ENCODE results near the gene URI1.
"Not testable (repeated sequence)": the region's sequence is repeated elsewhere in the genome, so short reads cannot be mapped to it uniquely, and the experiment has no call there.

The URI1 gene

DNA sequence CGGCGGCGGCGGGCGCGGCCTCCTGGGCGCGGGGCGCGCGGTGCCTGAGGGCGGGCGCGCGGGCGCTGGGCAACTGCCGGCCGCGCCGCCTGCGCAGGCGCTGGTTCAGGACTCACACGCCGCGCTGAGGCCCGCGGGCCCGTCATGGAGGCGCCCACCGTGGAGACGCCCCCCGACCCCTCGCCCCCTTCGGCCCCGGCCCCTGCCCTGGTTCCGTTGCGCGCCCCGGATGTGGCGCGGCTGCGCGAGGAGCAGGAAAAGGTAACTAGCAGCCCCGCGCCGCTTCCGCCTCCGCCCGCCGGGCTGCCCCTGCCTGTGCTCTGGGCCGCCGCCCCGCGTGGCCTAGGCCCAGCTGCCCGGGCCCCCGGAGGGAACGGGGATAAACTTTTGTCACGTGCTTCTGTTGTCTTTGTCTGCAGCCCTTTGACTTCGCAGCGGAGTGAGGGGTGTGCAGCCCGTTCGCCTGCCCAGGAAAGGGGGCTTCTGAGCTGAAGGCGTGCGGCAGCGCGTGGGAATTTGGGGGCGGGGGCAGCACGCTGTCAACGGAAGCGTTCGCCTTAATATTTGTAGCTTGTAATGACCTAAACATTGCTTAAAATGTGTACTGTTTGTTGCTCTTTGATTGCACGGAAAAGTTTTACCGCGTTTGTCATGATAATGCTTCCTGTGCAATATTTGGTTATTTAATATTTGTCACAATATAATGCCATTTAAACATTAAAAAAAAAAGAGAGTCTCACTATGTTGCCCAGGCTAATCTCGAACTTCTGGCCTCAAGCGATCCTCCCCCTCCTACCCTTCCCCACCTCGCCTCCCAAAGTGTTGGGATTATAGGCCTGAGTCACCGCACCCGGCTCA, 594 bp downstream of the URI1 start:
- Histone ChIP-seq H3K79me2 (ENCODE audit: control insufficient read depth, insufficient read depth, low read length, unreplicated experiment) (peaks cover 50% of the 10 kb centered on the region), H2AFZ (ENCODE audit: low read length, unreplicated experiment) (peak overlapping the region; percentile 59), H3K27me3 (ENCODE audit: insufficient read depth, low read length) (no peaks in the 10 kb centered on the region), H3K4me3 (ENCODE audit: low read depth, low read length) (peak overlapping the region; percentile 98), H3K27ac (ENCODE audit: low read depth, low read length) (no peak overlapping the region), H3K36me3 (ENCODE audit: insufficient read depth, low read length) (no peaks in the 10 kb centered on the region), H3K4me1 (ENCODE audit: control insufficient read depth, insufficient read depth, low read length, unreplicated experiment) (peaks cover 15% of the 10 kb centered on the region)

DNA sequence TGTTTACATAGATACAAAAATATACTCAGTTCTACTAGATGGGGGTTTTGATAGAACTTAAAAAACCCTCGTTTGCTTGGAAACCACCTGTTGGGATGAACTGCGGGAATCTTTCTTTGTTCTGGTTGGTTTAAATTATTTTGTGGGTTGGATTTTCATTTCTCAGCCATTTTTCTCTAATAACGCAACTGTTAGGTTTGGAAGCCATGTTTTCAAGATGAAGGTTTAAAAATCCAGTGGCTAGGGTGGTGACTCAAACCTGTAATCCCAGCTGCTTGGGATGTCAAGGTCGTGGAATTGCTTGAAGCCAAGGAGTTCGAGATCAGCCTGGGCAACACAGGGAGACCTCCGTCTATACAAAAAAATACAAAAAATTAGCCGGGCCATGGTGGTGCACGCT, 1.6 kb downstream of the URI1 start:
- Histone ChIP-seq H3K27ac (ENCODE audit: low read depth, low read length) (no peak overlapping the region), H3K79me2 (ENCODE audit: control insufficient read depth, insufficient read depth, low read length, unreplicated experiment) (peaks cover 56% of the 10 kb centered on the region), H3K36me3 (ENCODE audit: insufficient read depth, low read length) (no peaks in the 10 kb centered on the region), H3K4me3 (ENCODE audit: low read depth, low read length) (peak overlapping the region; percentile 98), H2AFZ (ENCODE audit: low read length, unreplicated experiment) (peak overlapping the region; percentile 14), H3K4me1 (ENCODE audit: control insufficient read depth, insufficient read depth, low read length, unreplicated experiment) (peaks cover 15% of the 10 kb centered on the region), H3K27me3 (ENCODE audit: insufficient read depth, low read length) (no peaks in the 10 kb centered on the region)

DNA sequence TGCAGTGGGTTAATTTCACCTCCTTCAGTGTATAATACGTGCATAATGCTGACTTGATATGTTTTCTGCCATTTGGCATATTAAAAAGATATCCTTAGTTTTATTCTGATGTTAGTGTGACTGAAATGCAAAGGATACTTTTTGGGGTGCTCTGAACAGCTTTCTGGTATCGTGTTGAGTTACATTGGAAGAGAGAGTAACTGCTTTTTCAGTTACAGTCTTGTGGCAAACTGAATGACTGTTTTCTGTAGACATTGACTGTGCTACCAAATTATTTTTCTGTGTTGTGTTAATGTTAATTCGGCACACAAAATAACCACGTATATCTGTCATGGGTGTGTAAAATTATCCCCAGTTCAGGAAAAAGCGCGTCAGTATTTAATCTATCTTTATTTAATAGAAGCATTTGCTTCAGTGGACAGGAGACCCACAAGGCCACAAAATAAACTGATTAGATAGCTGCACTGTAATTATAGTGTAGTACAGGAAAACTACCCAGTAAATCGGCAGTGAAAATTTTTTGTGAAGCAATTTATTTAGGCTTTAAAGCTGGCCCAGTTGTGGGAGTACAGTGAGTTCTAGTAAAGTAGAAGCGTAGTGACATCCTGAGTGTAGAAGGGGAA, 2.5 kb downstream of the URI1 start:
- Histone ChIP-seq H3K4me3 (ENCODE audit: low read depth, low read length) (peak overlapping the region; percentile 33; the same call in 1 of the 2 replicates), H3K27ac (ENCODE audit: low read depth, low read length) (no peak overlapping the region)

DNA sequence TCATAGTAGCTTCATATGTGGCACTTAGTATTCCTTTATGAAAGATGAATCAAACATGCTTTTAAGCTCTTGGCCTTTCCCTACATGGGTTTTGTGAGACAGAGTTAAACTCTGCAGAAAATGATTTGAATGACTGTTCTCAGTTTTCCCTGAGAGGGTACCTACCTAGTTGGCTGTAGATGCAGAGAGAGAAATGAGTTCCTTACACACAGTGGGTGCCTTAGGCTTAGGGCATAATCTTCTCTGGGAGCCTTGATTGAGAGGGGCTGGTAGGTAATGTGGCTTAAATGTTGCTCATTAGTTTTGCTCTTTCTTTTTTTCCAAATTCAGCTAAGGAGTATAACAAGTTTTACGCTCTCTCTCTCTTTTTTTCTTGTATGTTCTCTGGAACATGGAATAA, 3.0 kb downstream of the URI1 start:
- H3K27ac ChIP-seq (ENCODE audit: low read depth, low read length) = no peak overlapping the region
- peaks cover 59% of the 10 kb centered on the region for H3K79me2 ChIP-seq (ENCODE audit: control insufficient read depth, insufficient read depth, low read length, unreplicated experiment)
- no peak overlapping the region for H2AFZ ChIP-seq (ENCODE audit: low read length, unreplicated experiment)
- H3K4me1 ChIP-seq (ENCODE audit: control insufficient read depth, insufficient read depth, low read length, unreplicated experiment) = peaks cover 15% of the 10 kb centered on the region
- H3K36me3 ChIP-seq (ENCODE audit: insufficient read depth, low read length) = no peaks in the 10 kb centered on the region
- H3K27me3 ChIP-seq (ENCODE audit: insufficient read depth, low read length) = no peaks in the 10 kb centered on the region
- peak overlapping the region; percentile 34; the same call in 1 of the 2 replicates for H3K4me3 ChIP-seq (ENCODE audit: low read depth, low read length)

More for the DNA sequence above, 2.5 kb downstream of the URI1 start:
- no peaks in the 10 kb centered on the region for H3K27me3 ChIP-seq (ENCODE audit: insufficient read depth, low read length)
- no peaks in the 10 kb centered on the region for H3K36me3 ChIP-seq (ENCODE audit: insufficient read depth, low read length)
- peaks cover 56% of the 10 kb centered on the region for H3K79me2 ChIP-seq (ENCODE audit: control insufficient read depth, insufficient read depth, low read length, unreplicated experiment)
- peaks cover 15% of the 10 kb centered on the region for H3K4me1 ChIP-seq (ENCODE audit: control insufficient read depth, insufficient read depth, low read length, unreplicated experiment)
- H2AFZ ChIP-seq (ENCODE audit: low read length, unreplicated experiment) = no peak overlapping the region

DNA sequence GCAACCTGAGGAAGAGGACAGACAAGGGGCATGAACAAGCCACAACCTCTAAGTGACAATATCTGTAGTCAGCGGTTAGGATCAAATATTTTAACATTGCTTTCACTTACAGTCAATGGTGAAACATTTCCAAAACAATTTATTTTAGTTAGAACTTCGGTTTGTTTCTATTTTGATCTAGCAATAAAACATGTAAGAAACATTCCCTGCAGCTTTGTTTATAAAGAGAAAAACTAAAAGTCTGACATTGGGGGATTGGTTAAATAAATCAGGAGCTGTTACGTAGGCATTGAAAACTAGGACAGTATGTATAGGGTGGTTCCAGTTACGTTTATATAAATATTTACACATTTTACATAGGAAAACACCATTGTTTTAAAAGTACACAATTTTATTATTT, 3.4 kb downstream of the URI1 start:
- Histone ChIP-seq H3K4me1 (ENCODE audit: control insufficient read depth, insufficient read depth, low read length, unreplicated experiment) (peaks cover 15% of the 10 kb centered on the region), H3K79me2 (ENCODE audit: control insufficient read depth, insufficient read depth, low read length, unreplicated experiment) (peaks cover 63% of the 10 kb centered on the region), H3K36me3 (ENCODE audit: insufficient read depth, low read length) (no peaks in the 10 kb centered on the region), H3K27ac (ENCODE audit: low read depth, low read length) (no peak overlapping the region), H3K4me3 (ENCODE audit: low read depth, low read length) (peak overlapping the region; percentile 34; the same call in 1 of the 2 replicates), H3K27me3 (ENCODE audit: insufficient read depth, low read length) (no peaks in the 10 kb centered on the region), H2AFZ (ENCODE audit: low read length, unreplicated experiment) (no peak overlapping the region)

DNA sequence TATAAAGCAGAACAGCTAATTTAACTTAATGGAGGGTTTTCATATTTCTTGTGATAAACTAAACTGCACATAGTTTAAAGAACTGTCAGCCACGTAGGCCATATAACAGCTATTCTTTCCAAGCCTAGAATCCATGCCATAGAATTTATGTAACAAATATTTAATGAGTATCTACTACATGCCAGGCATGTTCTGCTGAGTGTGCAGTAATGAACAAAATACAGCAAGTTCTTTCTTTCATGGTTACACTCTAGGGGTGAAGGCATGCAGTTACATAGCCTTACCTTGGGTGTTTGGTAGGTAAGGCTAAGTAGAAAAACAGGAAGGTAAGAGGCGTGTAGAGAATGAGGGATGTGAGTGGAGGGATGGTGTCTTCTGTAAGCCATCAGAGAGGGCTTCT, 4.6 kb downstream of the URI1 start:
- Histone ChIP-seq H3K79me2 (ENCODE audit: control insufficient read depth, insufficient read depth, low read length, unreplicated experiment) (peaks cover 74% of the 10 kb centered on the region), H2AFZ (ENCODE audit: low read length, unreplicated experiment) (no peak overlapping the region), H3K27me3 (ENCODE audit: insufficient read depth, low read length) (no peaks in the 10 kb centered on the region), H3K27ac (ENCODE audit: low read depth, low read length) (no peak overlapping the region), H3K4me1 (ENCODE audit: control insufficient read depth, insufficient read depth, low read length, unreplicated experiment) (peaks cover 15% of the 10 kb centered on the region), H3K4me3 (ENCODE audit: low read depth, low read length) (no peak overlapping the region), H3K36me3 (ENCODE audit: insufficient read depth, low read length) (no peaks in the 10 kb centered on the region)

DNA sequence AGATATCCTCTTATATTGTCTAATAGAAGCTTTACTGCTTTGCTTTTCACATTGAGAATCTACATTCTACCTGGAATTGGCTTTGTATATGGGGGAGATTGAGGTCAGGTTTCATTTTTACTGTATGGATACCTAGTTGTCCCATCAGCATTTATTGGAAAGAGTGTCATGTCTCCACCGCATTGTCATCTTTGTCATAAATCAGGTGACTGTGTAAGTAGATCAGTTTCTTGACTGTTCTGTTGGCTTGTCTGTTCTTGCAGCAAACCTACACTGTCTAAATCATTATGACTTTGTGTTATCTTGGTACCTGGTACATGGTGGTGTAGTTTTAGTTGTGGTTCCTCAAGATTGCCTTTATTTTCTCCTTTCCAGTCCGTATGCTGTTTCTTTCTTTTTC, 5.8 kb downstream of the URI1 start:
- peaks cover 74% of the 10 kb centered on the region for H3K79me2 ChIP-seq (ENCODE audit: control insufficient read depth, insufficient read depth, low read length, unreplicated experiment)
- H3K27ac ChIP-seq (ENCODE audit: low read depth, low read length) = no peak overlapping the region
- H2AFZ ChIP-seq (ENCODE audit: low read length, unreplicated experiment) = no peak overlapping the region
- no peak overlapping the region for H3K4me3 ChIP-seq (ENCODE audit: low read depth, low read length)
- no peaks in the 10 kb centered on the region for H3K27me3 ChIP-seq (ENCODE audit: insufficient read depth, low read length)
- no peaks in the 10 kb centered on the region for H3K36me3 ChIP-seq (ENCODE audit: insufficient read depth, low read length)
- H3K4me1 ChIP-seq (ENCODE audit: control insufficient read depth, insufficient read depth, low read length, unreplicated experiment) = peaks cover 15% of the 10 kb centered on the region

DNA sequence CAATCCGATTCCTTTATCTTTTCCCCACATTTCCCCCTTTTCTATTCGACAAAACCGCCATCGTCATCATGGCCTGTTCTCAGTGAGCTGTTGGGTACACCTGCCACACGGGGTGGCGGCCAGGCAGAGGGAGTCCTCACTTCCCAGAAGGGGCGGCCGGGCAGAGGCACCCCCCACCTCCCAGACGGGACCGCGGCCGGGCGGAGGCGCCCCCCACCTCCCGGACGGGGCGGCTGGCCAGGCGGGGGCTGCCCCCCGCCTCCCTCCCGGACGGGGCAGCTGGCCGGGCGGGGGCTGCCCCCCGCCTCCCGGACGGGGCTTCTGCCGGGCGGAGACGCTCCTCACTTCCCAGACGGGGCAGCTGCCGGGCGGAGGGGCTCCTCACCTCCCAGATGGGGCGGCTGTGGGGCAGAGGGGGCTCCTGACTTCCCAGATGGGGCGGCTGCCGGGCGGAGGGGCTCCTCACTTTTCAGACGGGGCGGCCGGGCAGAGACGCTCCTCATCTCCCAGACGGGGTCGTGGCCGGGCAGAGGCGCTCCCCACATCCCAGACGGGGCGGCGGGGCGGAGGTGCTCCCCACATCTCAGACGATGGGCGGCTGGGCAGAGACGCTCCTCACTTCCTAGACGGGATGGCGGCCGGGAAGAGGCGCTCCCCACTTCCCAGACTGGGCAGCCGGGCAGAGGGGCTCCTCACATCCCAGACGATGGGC, 6.9 kb downstream of the URI1 start:
- H3K36me3 ChIP-seq (ENCODE audit: insufficient read depth, low read length); H3K27ac ChIP-seq (ENCODE audit: low read depth, low read length); H3K27me3 ChIP-seq (ENCODE audit: insufficient read depth, low read length); H2AFZ ChIP-seq (ENCODE audit: low read length, unreplicated experiment); H3K4me3 ChIP-seq (ENCODE audit: low read depth, low read length): not testable (repeated sequence)
- Histone ChIP-seq H3K79me2 (ENCODE audit: control insufficient read depth, insufficient read depth, low read length, unreplicated experiment) (peaks cover 64% of the 10 kb centered on the region), H3K4me1 (ENCODE audit: control insufficient read depth, insufficient read depth, low read length, unreplicated experiment) (peaks cover 10% of the 10 kb centered on the region)

DNA sequence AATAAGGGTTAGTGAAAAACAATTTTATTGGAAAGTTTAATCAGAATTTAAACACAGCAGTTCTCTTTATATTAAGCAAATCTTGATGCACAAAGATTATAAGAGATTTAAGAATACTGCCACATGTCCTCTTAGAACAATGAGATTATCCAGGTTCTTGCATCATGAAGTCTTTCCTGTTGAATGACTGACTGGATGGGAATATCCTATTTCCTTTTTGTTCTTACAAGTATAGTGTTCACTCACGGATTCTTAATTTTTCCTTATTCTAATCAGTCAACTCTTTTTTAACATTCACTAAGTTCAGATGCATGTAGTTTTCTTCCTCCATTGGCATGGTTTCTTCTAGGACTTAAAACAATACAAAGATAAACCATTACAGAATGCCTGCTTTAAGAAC, 10.1 kb downstream of the URI1 start:
- Histone ChIP-seq H3K27me3 (ENCODE audit: insufficient read depth, low read length) (no peaks in the 10 kb centered on the region), H3K36me3 (ENCODE audit: insufficient read depth, low read length) (no peaks in the 10 kb centered on the region), H2AFZ (ENCODE audit: low read length, unreplicated experiment) (no peak overlapping the region), H3K4me3 (ENCODE audit: low read depth, low read length) (no peak overlapping the region), H3K79me2 (ENCODE audit: control insufficient read depth, insufficient read depth, low read length, unreplicated experiment) (peaks cover 41% of the 10 kb centered on the region), H3K27ac (ENCODE audit: low read depth, low read length) (no peak overlapping the region), H3K4me1 (ENCODE audit: control insufficient read depth, insufficient read depth, low read length, unreplicated experiment) (no peaks in the 10 kb centered on the region)

DNA sequence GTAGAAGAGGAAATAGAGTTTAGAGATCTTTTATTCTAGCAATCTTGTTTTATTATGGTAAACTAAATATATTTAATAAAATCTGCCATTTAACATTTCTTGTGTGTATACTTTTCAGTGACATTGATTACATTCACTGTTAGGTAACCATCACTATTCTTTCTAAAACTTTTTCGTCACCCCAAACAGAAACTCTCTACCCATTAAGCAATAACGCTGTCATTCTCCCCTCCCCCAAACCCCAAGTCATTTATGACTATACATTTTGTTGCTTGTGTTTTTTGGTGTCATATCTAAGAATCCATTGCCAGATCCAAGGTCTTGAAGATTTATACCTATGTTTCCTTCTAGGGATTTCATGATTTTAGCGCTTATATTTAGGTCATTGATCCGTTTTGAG, 10.6 kb downstream of the URI1 start:
- H3K27ac ChIP-seq (ENCODE audit: low read depth, low read length) = no peak overlapping the region

More for the DNA sequence above, 10.6 kb downstream of the URI1 start:
- Histone ChIP-seq H3K79me2 (ENCODE audit: control insufficient read depth, insufficient read depth, low read length, unreplicated experiment) (peaks cover 39% of the 10 kb centered on the region), H3K4me1 (ENCODE audit: control insufficient read depth, insufficient read depth, low read length, unreplicated experiment) (no peaks in the 10 kb centered on the region), H2AFZ (ENCODE audit: low read length, unreplicated experiment) (no peak overlapping the region), H3K4me3 (ENCODE audit: low read depth, low read length) (no peak overlapping the region), H3K36me3 (ENCODE audit: insufficient read depth, low read length) (no peaks in the 10 kb centered on the region), H3K27me3 (ENCODE audit: insufficient read depth, low read length) (no peaks in the 10 kb centered on the region)
